ENCODE data around the gene RRN3. TPM values are rescaled to one million over a fixed set of nuclear protein-coding genes. Genes with fewer than 3 reads are reported as not detected.

Gene RRN3
- total and polyA plus RNA-seq, 2 donors (not counting 3 experiments of a cell fraction or from before 2014, with no cell fraction given): 15.1 to 26.5 TPM

DNA sequence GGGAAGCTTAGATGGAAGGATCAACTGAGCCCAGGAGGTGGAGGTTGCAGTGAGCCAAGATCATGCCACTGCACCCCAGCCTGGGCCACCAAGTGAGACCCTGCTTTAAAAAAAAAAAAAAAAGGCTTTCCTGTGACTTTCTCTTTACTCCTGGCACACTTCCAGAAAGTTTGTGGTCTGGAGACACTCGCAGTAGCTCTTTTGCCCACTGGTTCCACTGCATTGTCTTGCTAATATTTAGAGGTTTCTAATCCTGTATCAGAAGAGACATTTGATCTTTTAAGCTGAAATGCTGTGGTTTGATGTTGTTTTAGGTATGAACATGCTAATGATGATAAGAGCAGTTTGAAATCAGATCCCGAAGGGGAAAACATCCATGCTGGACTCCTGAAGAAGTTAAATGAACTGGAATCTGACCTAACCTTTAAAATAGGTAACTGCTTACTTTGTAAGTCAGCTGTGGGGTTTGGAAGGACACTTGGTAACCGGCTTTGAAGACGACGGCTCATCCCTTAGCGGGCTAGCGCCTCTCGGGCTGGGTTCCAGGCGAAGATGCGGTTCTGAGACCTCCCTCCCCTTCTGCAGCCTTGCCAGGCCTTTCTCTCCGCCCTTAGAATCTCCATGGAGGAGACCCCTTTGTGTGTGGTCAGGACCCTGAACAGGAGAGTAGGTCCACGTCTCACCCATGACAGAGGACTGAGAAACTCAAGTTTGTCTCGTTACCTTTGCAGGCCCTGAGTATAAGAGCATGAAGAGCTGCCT is 61.3 kb downstream of the RRN3 start:
- BruUV-seq (replicated peaks): no TSS peak
- Histone ChIP-seq H3K27me3 (ENCODE audit: control insufficient read depth in 2 of 2, insufficient read depth in 2 of 2, low read length in 2 of 2) (no peaks in the 10 kb centered on the region), H3K79me2 (ENCODE audit: control insufficient read depth, insufficient read depth, low read length) (no peaks in the 10 kb centered on the region), H3K9ac (replicated peaks; ENCODE audit: extremely low read depth, insufficient read depth, low read length) (no peak overlapping the region), H3K9me1 (replicated peaks; ENCODE audit: control insufficient read depth, extremely low read depth, insufficient read depth, low read length) (no peaks in the 10 kb centered on the region), H3K9me3 (replicated peaks; ENCODE audit: control insufficient read depth, insufficient read depth, low read length) (no peaks in the 10 kb centered on the region), H2AFZ (ENCODE audit: low read depth, low read length) (no peak overlapping the region), H4K20me1 (replicated peaks; ENCODE audit: control insufficient read depth, extremely low read depth, insufficient read depth, low read length) (no peaks in the 10 kb centered on the region), H3K4me3 (replicated peaks in 1 of 3; ENCODE audit: insufficient read depth in 1 of 3, low read depth in 1 of 3, low read length in 3 of 3) (no peak overlapping the region), H3K36me3 (ENCODE audit: control insufficient read depth in 2 of 2, extremely low read depth in 1 of 2, insufficient read depth in 2 of 2, low read length in 2 of 2) (peaks cover 15 to 53% of the 10 kb centered on the region in 2 experiments), H3K4me1 (ENCODE audit: control insufficient read depth, extremely low read depth, insufficient read depth, low read length) (peaks cover 33% of the 10 kb centered on the region), H3K27ac (ENCODE audit: insufficient read depth, low read depth, low read length) (no peak overlapping the region), H3K4me2 (ENCODE audit: insufficient read depth, low read length) (no peak overlapping the region)
- dilution Hi-C loops (cut with MboI; ENCODE audit: extremely low pct_ligation_motif_present, low sequenced_read_pairs): no loop called here
- ChIA-PET CTCF (interaction anchor here (1.1 to 1.2 kb wide), 2 partner anchors 9 to 22 kb away, joined by 3 read pairs; no protein-coding TSS in a partner anchor), POLR2A (interaction anchor here (1.0 kb wide), 1 partner anchor 17 kb away, joined by 5 read pairs; no protein-coding TSS in a partner anchor)
- TF ChIP-seq POLR2A (IDR thresholded peaks at IDR 0.05; ENCODE audit: low read depth, low read length) (no peak), POLR2AphosphoS5 (IDR thresholded peaks at IDR 0.05; ENCODE audit: insufficient read depth, low read depth, low read length) (no peak), GATA2 (IDR thresholded peaks at IDR 0.05; ENCODE audit: insufficient read depth, insufficient read length, low read depth, low read length) (no peak)
- TF ChIP-seq, protein P1, sequence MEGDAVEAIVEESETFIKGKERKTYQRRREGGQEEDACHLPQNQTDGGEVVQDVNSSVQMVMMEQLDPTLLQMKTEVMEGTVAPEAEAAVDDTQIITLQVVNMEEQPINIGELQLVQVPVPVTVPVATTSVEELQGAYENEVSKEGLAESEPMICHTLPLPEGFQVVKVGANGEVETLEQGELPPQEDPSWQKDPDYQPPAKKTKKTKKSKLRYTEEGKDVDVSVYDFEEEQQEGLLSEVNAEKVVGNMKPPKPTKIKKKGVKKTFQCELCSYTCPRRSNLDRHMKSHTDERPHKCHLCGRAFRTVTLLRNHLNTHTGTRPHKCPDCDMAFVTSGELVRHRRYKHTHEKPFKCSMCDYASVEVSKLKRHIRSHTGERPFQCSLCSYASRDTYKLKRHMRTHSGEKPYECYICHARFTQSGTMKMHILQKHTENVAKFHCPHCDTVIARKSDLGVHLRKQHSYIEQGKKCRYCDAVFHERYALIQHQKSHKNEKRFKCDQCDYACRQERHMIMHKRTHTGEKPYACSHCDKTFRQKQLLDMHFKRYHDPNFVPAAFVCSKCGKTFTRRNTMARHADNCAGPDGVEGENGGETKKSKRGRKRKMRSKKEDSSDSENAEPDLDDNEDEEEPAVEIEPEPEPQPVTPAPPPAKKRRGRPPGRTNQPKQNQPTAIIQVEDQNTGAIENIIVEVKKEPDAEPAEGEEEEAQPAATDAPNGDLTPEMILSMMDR (IDR thresholded peaks at IDR 0.05; ENCODE audit: extremely low read depth in 1 of 2, insufficient read depth in 1 of 2, low read depth in 1 of 2, low read length in 2 of 2): no peak
- intact Hi-C loops (cut with micrococcal nuclease): no loop called here
- DNase-seq (ENCODE audit: low read depth, low spot score): no peak
- FAIRE-seq: peak; percentile 52

GRCh38 chr16:15031586-15031985 is 62.5 kb downstream of the RRN3 start:
- POLR2A ChIA-PET: no interaction called here
- Histone ChIP-seq H2AFZ (ENCODE audit: low read depth, low read length) (no peak overlapping the region), H3K9me3 (replicated peaks; ENCODE audit: control insufficient read depth, insufficient read depth, low read length) (no peaks in the 10 kb centered on the region), H3K79me2 (ENCODE audit: control insufficient read depth, insufficient read depth, low read length) (no peaks in the 10 kb centered on the region), H3K4me3 (replicated peaks in 1 of 3; ENCODE audit: insufficient read depth in 1 of 3, low read depth in 1 of 3, low read length in 3 of 3) (no peak overlapping the region), H3K4me1 (ENCODE audit: control insufficient read depth, extremely low read depth, insufficient read depth, low read length) (peaks cover 33% of the 10 kb centered on the region), H3K36me3 (ENCODE audit: control insufficient read depth in 2 of 2, extremely low read depth in 1 of 2, insufficient read depth in 2 of 2, low read length in 2 of 2) (peaks cover 6 to 47% of the 10 kb centered on the region in 2 experiments), H3K27me3 (ENCODE audit: control insufficient read depth in 2 of 2, insufficient read depth in 2 of 2, low read length in 2 of 2) (no peaks in the 10 kb centered on the region), H3K9me1 (replicated peaks; ENCODE audit: control insufficient read depth, extremely low read depth, insufficient read depth, low read length) (no peaks in the 10 kb centered on the region), H3K27ac (ENCODE audit: insufficient read depth, low read depth, low read length) (no peak overlapping the region), H3K4me2 (ENCODE audit: insufficient read depth, low read length) (no peak overlapping the region), H4K20me1 (replicated peaks; ENCODE audit: control insufficient read depth, extremely low read depth, insufficient read depth, low read length) (no peaks in the 10 kb centered on the region), H3K9ac (replicated peaks; ENCODE audit: extremely low read depth, insufficient read depth, low read length) (no peak overlapping the region)
- DNase-seq (ENCODE audit: low read depth, low spot score): no peak
- TF ChIP-seq MAX (IDR thresholded peaks at IDR 0.05; ENCODE audit: insufficient read depth, insufficient read length) (no peak), FOS (IDR thresholded peaks at IDR 0.05; ENCODE audit: borderline replicate concordance, insufficient read depth, low read length) (no peak), EZH2 (IDR thresholded peaks at IDR 0.05; ENCODE audit: borderline replicate concordance, low read depth, low read length, severe bottlenecking) (no peak), POLR2A (IDR thresholded peaks at IDR 0.05; ENCODE audit: low read depth, low read length) (no peak), MYC (IDR thresholded peaks at IDR 0.05; ENCODE audit: low read depth, low read length) (no peak), JUN (IDR thresholded peaks at IDR 0.05; ENCODE audit: borderline replicate concordance, insufficient read depth, insufficient read length, low read depth) (no peak), POLR2AphosphoS5 (IDR thresholded peaks at IDR 0.05; ENCODE audit: insufficient read depth, low read depth, low read length) (no peak), GATA2 (IDR thresholded peaks at IDR 0.05; ENCODE audit: insufficient read depth, insufficient read length, low read depth, low read length) (no peak)
- TF ChIP-seq, protein P1 (IDR thresholded peaks at IDR 0.05; ENCODE audit: extremely low read depth in 1 of 2, insufficient read depth in 1 of 2, low read depth in 1 of 2, low read length in 2 of 2): no peak
- dilution Hi-C loops (cut with MboI; ENCODE audit: extremely low pct_ligation_motif_present, low sequenced_read_pairs) (no loop called here), intact Hi-C loops (cut with micrococcal nuclease) (no loop called here)
- BruUV-seq (replicated peaks): no TSS peak
- CTCF ChIA-PET: no interaction called here
- FAIRE-seq: no peak
